Neural cell (in vitro differentiated cells): Measurements from ENCODE around the gene AFF3. TPM values are rescaled to one million over a fixed set of nuclear protein-coding genes. Genes with fewer than 3 reads are reported as not detected.

Source experiments
- H2AFZ ChIP-seq: fragments of 200-600, 300-800 bp; sonication (generic), shearing (Covaris generic); 2 replicates; pipeline ENCODE4 v1.6.0; 2014; ENCODE audit warnings: low read depth, mild to moderate bottlenecking, antibody characterized with exemption, low read length, moderate library complexity
- H3F3A ChIP-seq: fragments of 200-600 bp; shearing (Covaris generic); 2 replicates; pipeline ENCODE4 v1.6.1; 2016; ENCODE audit warnings: mild to moderate bottlenecking, moderate library complexity, mixed read lengths, antibody characterized with exemption, low read length; ENCODE audit not compliant: insufficient read depth, poor library complexity, severe bottlenecking
- H3K27ac ChIP-seq: fragments of 200-600, 300-800 bp; sonication (generic), shearing (Covaris generic); 2 replicates; pipeline ENCODE4 v1.5.1; 2014; ENCODE audit warnings: mild to moderate bottlenecking, low read length, moderate library complexity
- H3K27me3 ChIP-seq: fragments of 300-800, 200-600 bp; sonication (generic), shearing (Covaris generic); 2 replicates; pipeline ENCODE4 v1.6.0; 2014; ENCODE audit warnings: mild to moderate bottlenecking, low read depth, low read length, moderate library complexity; ENCODE audit not compliant: insufficient read depth
- H3K36me3 ChIP-seq: fragments of 300-800, 200-600 bp; sonication (generic), shearing (Covaris generic); 2 replicates; pipeline ENCODE4 v1.5.1; 2014; ENCODE audit warnings: mild to moderate bottlenecking, antibody characterized with exemption, low read length, moderate library complexity; ENCODE audit not compliant: insufficient read depth
- H3K4me2 ChIP-seq: fragments of 300-800, 200-600 bp; sonication (generic), shearing (Covaris generic); 2 replicates; pipeline ENCODE4 v1.6.0; 2014; ENCODE audit warnings: mild to moderate bottlenecking, low read length
- H3K4me3 ChIP-seq: fragments of 300-800, 200-600 bp; sonication (generic), shearing (Covaris generic); 2 replicates; pipeline ENCODE4 v1.5.1; 2014; ENCODE audit warnings: mild to moderate bottlenecking, low read length, moderate library complexity
- H3K79me2 ChIP-seq: fragments of 200-600 bp; shearing (Covaris generic); replicated peaks from 2 replicates; pipeline ENCODE4 v1.6.0; 2014; ENCODE audit warnings: mild to moderate bottlenecking, low read length, moderate library complexity; ENCODE audit not compliant: insufficient read depth
- H3K9ac ChIP-seq: fragments of 300-800, 200-600 bp; sonication (generic), shearing (Covaris generic); 2 replicates; pipeline ENCODE4 v1.6.1; 2016; ENCODE audit warnings: mild to moderate bottlenecking, low read length, mixed read lengths
- H3K9me2 ChIP-seq: fragments of 200-600 bp; shearing (Covaris generic); 2 replicates; pipeline ENCODE4 v1.6.1; 2016; ENCODE audit warnings: mild to moderate bottlenecking, low read length, mixed read lengths; ENCODE audit not compliant: insufficient read depth
- H3K9me3 ChIP-seq: fragments of 200-600, 300-800 bp; sonication (generic), shearing (Covaris generic); 2 replicates; pipeline ENCODE4 v1.6.1; 2016; ENCODE audit warnings: mild to moderate bottlenecking, mixed run types, low read length, moderate library complexity, mixed read lengths
- H4K20me1 ChIP-seq: fragments of 200-600 bp; shearing (Covaris generic); 2 replicates; pipeline ENCODE4 v1.6.1; 2016; ENCODE audit warnings: mild to moderate bottlenecking, mixed run types; ENCODE audit not compliant: insufficient read depth
- EP300 ChIP-seq: fragments of 450-650 bp; conservative IDR thresholded peaks from 2 replicates; pipeline ENCODE4 v1.6.1; 2014; ENCODE audit warnings: antibody characterized with exemption, mild to moderate bottlenecking, moderate library complexity; ENCODE audit not compliant: poor library complexity, severe bottlenecking
- EZH2 ChIP-seq: fragments of 200-600, 300-800 bp; shearing (Covaris generic), sonication (generic); IDR thresholded peaks from 2 replicates; pipeline ENCODE4 v1.6.1; 2014; ENCODE audit warnings: antibody characterized with exemption, low read length, borderline replicate concordance, mild to moderate bottlenecking; ENCODE audit not compliant: insufficient read depth, poor library complexity, severe bottlenecking
- MXI1 ChIP-seq: fragments of 450-650 bp; conservative IDR thresholded peaks from 2 replicates; pipeline ENCODE4 v1.6.1; 2014; ENCODE audit warnings: antibody characterized with exemption, mild to moderate bottlenecking; ENCODE audit not compliant: poor library complexity, severe bottlenecking
- POLR2AphosphoS5 ChIP-seq: IDR thresholded peaks from 2 replicates; pipeline ENCODE4 v1.6.1; 2012
- RAD21 ChIP-seq: fragments of 450-650 bp; conservative IDR thresholded peaks from 2 replicates; pipeline ENCODE4 v1.6.1; 2014; ENCODE audit warnings: antibody characterized with exemption, mild to moderate bottlenecking, moderate library complexity
- SMC3 ChIP-seq: fragments of 450-650 bp; conservative IDR thresholded peaks from 2 replicates; pipeline ENCODE4 v1.6.1; 2014; ENCODE audit warnings: antibody characterized with exemption, mild to moderate bottlenecking, moderate library complexity; ENCODE audit not compliant: poor library complexity
- TAF1 ChIP-seq: IDR thresholded peaks from 2 replicates; pipeline ENCODE4 v1.6.1; 2012; ENCODE audit warnings: low read depth
- polyA plus RNA-seq: library from polyadenylated mRNA; depleted of rRNA; stranded (reverse); fragments of >200 nt; gene quantifications from 2 replicates; pipeline ENCODE4 v1.2.3, GENCODE V29; 2014
- TF ChIP-seq, protein P1 (sequence below): fragments of 450-650 bp; IDR thresholded peaks from 2 replicates; pipeline ENCODE4 v1.5.1; 2014; ENCODE audit warnings: antibody characterized with exemption, mild to moderate bottlenecking, moderate library complexity; ENCODE audit not compliant: poor library complexity, severe bottlenecking
- TF ChIP-seq, protein P2 (sequence below): IDR thresholded peaks from 2 replicates; pipeline ENCODE4 v1.6.1; 2012; ENCODE audit warnings: borderline replicate concordance

The AFF3 gene
- polyA plus RNA-seq, 1 donor from 2014 or later: 5.1 TPM

GRCh38 chr2:99728166-99728565, 414.2 kb downstream of the AFF3 start:
- H3K79me2 ChIP-seq: no peaks in the 10 kb centered on the region
- H3K36me3 ChIP-seq: no peaks in the 10 kb centered on the region
- H3K9me2 ChIP-seq: no peaks in the 10 kb centered on the region
- no peak for TF ChIP-seq MXI1
- TF ChIP-seq, protein P1, sequence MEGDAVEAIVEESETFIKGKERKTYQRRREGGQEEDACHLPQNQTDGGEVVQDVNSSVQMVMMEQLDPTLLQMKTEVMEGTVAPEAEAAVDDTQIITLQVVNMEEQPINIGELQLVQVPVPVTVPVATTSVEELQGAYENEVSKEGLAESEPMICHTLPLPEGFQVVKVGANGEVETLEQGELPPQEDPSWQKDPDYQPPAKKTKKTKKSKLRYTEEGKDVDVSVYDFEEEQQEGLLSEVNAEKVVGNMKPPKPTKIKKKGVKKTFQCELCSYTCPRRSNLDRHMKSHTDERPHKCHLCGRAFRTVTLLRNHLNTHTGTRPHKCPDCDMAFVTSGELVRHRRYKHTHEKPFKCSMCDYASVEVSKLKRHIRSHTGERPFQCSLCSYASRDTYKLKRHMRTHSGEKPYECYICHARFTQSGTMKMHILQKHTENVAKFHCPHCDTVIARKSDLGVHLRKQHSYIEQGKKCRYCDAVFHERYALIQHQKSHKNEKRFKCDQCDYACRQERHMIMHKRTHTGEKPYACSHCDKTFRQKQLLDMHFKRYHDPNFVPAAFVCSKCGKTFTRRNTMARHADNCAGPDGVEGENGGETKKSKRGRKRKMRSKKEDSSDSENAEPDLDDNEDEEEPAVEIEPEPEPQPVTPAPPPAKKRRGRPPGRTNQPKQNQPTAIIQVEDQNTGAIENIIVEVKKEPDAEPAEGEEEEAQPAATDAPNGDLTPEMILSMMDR: no peak
- H3K4me3 ChIP-seq: no peak overlapping the region
- no peak overlapping the region for H3K9ac ChIP-seq
- no peaks in the 10 kb centered on the region for H4K20me1 ChIP-seq
- H2AFZ ChIP-seq: no peak overlapping the region
- H3K27ac ChIP-seq: no peak overlapping the region
- no peaks in the 10 kb centered on the region for H3K27me3 ChIP-seq
- H3K4me2 ChIP-seq: no peak overlapping the region
- no peaks in the 10 kb centered on the region for H3F3A ChIP-seq
- no peaks in the 10 kb centered on the region for H3K9me3 ChIP-seq

GRCh38 chr2:99727199-99727598, 415.2 kb downstream of the AFF3 start:
- Histone ChIP-seq H3K9ac (no peak overlapping the region), H3K9me2 (no peaks in the 10 kb centered on the region), H3K27ac (no peak overlapping the region), H4K20me1 (no peaks in the 10 kb centered on the region), H3F3A (no peaks in the 10 kb centered on the region), H3K9me3 (no peaks in the 10 kb centered on the region), H3K27me3 (no peaks in the 10 kb centered on the region), H3K4me2 (no peak overlapping the region), H3K36me3 (no peaks in the 10 kb centered on the region), H3K79me2 (no peaks in the 10 kb centered on the region), H3K4me3 (no peak overlapping the region), H2AFZ (no peak overlapping the region)
- no peak for TF ChIP-seq EP300
- TF ChIP-seq TAF1: no peak
- TF ChIP-seq, protein P2, sequence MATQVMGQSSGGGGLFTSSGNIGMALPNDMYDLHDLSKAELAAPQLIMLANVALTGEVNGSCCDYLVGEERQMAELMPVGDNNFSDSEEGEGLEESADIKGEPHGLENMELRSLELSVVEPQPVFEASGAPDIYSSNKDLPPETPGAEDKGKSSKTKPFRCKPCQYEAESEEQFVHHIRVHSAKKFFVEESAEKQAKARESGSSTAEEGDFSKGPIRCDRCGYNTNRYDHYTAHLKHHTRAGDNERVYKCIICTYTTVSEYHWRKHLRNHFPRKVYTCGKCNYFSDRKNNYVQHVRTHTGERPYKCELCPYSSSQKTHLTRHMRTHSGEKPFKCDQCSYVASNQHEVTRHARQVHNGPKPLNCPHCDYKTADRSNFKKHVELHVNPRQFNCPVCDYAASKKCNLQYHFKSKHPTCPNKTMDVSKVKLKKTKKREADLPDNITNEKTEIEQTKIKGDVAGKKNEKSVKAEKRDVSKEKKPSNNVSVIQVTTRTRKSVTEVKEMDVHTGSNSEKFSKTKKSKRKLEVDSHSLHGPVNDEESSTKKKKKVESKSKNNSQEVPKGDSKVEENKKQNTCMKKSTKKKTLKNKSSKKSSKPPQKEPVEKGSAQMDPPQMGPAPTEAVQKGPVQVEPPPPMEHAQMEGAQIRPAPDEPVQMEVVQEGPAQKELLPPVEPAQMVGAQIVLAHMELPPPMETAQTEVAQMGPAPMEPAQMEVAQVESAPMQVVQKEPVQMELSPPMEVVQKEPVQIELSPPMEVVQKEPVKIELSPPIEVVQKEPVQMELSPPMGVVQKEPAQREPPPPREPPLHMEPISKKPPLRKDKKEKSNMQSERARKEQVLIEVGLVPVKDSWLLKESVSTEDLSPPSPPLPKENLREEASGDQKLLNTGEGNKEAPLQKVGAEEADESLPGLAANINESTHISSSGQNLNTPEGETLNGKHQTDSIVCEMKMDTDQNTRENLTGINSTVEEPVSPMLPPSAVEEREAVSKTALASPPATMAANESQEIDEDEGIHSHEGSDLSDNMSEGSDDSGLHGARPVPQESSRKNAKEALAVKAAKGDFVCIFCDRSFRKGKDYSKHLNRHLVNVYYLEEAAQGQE: no peak
- TF ChIP-seq, protein P1: no peak
- no peak for TF ChIP-seq POLR2AphosphoS5
- TF ChIP-seq MXI1: no peak
- TF ChIP-seq RAD21: no peak
- TF ChIP-seq SMC3: no peak
- no peak for TF ChIP-seq EZH2
